Measurements from ENCODE around the gene FABP7. TPM values are rescaled to one million over a fixed set of nuclear protein-coding genes. Genes with fewer than 3 reads are reported as not detected.

The FABP7 gene
- total and polyA plus RNA-seq, 2 of the 13 experiments (the other 11 are each of a cell fraction or from before 2014, with no cell fraction given), result not detected

DNA sequence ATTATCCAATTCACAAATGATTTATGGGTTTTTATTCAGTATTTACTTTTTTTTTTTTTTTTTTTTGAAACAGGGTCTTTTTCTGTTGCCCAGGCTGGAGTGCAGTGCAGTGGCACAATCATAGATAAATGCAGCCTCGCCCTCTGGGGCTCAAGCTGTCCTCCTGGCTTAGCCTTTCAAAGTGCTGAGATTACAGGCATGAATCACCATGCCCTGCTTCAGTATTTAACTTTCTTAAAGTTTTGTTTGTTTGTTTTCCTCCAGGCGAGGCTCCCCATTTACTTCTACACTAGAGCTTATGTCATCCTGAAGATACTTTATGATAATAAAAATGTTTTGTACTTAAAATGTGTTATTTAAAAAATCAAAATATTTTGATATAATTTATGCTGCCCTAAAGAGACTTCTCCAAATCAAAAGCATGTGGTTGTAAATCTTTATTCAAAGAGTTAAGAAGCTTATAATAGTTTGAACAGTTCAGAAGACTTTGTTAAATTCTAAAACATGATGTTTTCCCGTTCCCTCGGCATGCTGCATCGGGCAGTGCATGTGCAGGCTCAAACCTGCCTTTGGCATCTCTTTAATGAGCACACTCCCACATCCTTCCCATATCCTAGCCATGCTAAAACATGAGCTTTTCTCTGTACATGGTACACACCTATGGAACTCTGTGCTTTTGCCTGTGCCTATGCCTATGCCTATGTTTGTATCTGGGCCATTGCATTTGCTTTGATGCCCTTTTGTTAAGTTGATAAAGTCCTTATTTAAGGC lies 20.6 kb downstream of the FABP7 start:
- H2AFZ ChIP-seq (ENCODE audit: low read length), result no peak overlapping the region
- WGBS (ENCODE audit: low lambda C conversion rate), result 88% methylated on average over 5 of the region's 5 CpGs
- H3K9me3 ChIP-seq (ENCODE audit: low read length), result no peaks in the 10 kb centered on the region
- no peaks in the 10 kb centered on the region for H3K36me3 ChIP-seq (replicated peaks in 1 of 2; ENCODE audit: control insufficient read depth in 1 of 2, insufficient read depth in 2 of 2, low read length in 2 of 2)
- no peak for DNase-seq (ENCODE audit: low spot score)
- H3K4me2 ChIP-seq (ENCODE audit: low read depth, low read length), result no peak overlapping the region
- intact Hi-C loops (cut with micrococcal nuclease; ENCODE audit: unreplicated experiment), result no loop called here
- H3K9ac ChIP-seq (ENCODE audit: insufficient read depth, low read depth, low read length), result no peak overlapping the region
- H4K20me1 ChIP-seq (ENCODE audit: insufficient read depth, low read length), result no peaks in the 10 kb centered on the region
- ChIA-PET CTCF (ENCODE audit: low intra/inter-chr PET ratio, low total read pairs) (no interaction called here), POLR2A (interaction anchor here (5.9 kb wide), 1 partner anchor 10 kb away, joined by 177 read pairs; the partner anchor contains the start of gene SMPDL3A)
- H3K27ac ChIP-seq (ENCODE audit: extremely low read length, insufficient read depth, low read length), result no peak overlapping the region
- no peak for FAIRE-seq
- H3K4me3 ChIP-seq (replicated peaks in 1 of 3; ENCODE audit: insufficient read depth in 1 of 3, low read depth in 2 of 3, low read length in 3 of 3), result no peak overlapping the region
- ATAC-seq, result no peak
- BruUV-seq (replicated peaks), result no TSS peak
- H3K79me2 ChIP-seq (ENCODE audit: insufficient read depth, low read length), result no peaks in the 10 kb centered on the region
- peaks cover 54% of the 10 kb centered on the region for H3K4me1 ChIP-seq (ENCODE audit: insufficient read depth, low read length)
- in situ Hi-C loops (cut with HindIII; ENCODE audit: extremely low pct_ligation_motif_present, low pct_unique_long_range_greater_than_20kb), result no loop called here
- no peaks in the 10 kb centered on the region for H3K27me3 ChIP-seq (ENCODE audit: control insufficient read depth in 1 of 2, insufficient read depth in 2 of 2, low read length in 2 of 2)
- TF ChIP-seq, protein P1, sequence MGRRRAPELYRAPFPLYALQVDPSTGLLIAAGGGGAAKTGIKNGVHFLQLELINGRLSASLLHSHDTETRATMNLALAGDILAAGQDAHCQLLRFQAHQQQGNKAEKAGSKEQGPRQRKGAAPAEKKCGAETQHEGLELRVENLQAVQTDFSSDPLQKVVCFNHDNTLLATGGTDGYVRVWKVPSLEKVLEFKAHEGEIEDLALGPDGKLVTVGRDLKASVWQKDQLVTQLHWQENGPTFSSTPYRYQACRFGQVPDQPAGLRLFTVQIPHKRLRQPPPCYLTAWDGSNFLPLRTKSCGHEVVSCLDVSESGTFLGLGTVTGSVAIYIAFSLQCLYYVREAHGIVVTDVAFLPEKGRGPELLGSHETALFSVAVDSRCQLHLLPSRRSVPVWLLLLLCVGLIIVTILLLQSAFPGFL (CRISPR knock-in tag; IDR thresholded peaks at IDR 0.05), result no peak
- TF ChIP-seq EP300 (IDR thresholded peaks at IDR 0.05; ENCODE audit: low read depth in 2 of 2, low read length in 2 of 2), result peak in 1 of 2 experiments; percentile 28; a peak in 1 of 4 replicates
- TF ChIP-seq EP300 (CRISPR knock-in tag; IDR thresholded peaks at IDR 0.05; ENCODE audit: borderline replicate concordance), result no peak
- TF ChIP-seq GTF2F1 (IDR thresholded peaks at IDR 0.05; ENCODE audit: low read length), result no peak
- TF ChIP-seq ZFX (CRISPR knock-in tag; IDR thresholded peaks at IDR 0.05; ENCODE audit: low read depth), result no peak
- no peak for TF ChIP-seq ZSCAN9 (CRISPR knock-in tag; IDR thresholded peaks at IDR 0.05; ENCODE audit: borderline replicate concordance)
- TF ChIP-seq, protein P2, sequence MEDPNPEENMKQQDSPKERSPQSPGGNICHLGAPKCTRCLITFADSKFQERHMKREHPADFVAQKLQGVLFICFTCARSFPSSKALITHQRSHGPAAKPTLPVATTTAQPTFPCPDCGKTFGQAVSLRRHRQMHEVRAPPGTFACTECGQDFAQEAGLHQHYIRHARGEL (CRISPR knock-in tag; IDR thresholded peaks at IDR 0.05), result no peak
- TF ChIP-seq, protein P3, sequence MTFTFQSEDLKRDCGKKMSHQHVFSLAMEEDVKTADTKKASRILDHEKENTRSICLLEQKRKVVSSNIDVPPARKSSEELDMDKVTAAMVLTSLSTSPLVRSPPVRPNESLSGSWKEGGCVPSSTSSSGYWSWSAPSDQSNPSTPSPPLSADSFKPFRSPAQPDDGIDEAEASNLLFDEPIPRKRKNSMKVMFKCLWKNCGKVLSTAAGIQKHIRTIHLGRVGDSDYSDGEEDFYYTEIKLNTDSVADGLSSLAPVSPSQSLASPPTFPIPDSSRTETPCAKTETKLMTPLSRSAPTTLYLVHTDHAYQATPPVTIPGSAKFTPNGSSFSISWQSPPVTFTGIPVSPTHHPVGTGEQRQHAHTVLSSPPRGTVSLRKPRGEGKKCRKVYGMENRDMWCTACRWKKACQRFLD (CRISPR knock-in tag; IDR thresholded peaks at IDR 0.05; ENCODE audit: borderline replicate concordance), result no peak
- no peak for TF ChIP-seq ZNF547 (CRISPR knock-in tag; IDR thresholded peaks at IDR 0.05)
- TF ChIP-seq ELF1 (CRISPR knock-in tag; IDR thresholded peaks at IDR 0.05), result no peak
- TF ChIP-seq, protein P4, sequence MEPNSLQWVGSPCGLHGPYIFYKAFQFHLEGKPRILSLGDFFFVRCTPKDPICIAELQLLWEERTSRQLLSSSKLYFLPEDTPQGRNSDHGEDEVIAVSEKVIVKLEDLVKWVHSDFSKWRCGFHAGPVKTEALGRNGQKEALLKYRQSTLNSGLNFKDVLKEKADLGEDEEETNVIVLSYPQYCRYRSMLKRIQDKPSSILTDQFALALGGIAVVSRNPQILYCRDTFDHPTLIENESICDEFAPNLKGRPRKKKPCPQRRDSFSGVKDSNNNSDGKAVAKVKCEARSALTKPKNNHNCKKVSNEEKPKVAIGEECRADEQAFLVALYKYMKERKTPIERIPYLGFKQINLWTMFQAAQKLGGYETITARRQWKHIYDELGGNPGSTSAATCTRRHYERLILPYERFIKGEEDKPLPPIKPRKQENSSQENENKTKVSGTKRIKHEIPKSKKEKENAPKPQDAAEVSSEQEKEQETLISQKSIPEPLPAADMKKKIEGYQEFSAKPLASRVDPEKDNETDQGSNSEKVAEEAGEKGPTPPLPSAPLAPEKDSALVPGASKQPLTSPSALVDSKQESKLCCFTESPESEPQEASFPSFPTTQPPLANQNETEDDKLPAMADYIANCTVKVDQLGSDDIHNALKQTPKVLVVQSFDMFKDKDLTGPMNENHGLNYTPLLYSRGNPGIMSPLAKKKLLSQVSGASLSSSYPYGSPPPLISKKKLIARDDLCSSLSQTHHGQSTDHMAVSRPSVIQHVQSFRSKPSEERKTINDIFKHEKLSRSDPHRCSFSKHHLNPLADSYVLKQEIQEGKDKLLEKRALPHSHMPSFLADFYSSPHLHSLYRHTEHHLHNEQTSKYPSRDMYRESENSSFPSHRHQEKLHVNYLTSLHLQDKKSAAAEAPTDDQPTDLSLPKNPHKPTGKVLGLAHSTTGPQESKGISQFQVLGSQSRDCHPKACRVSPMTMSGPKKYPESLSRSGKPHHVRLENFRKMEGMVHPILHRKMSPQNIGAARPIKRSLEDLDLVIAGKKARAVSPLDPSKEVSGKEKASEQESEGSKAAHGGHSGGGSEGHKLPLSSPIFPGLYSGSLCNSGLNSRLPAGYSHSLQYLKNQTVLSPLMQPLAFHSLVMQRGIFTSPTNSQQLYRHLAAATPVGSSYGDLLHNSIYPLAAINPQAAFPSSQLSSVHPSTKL (CRISPR knock-in tag; IDR thresholded peaks at IDR 0.05), result no peak
- TF ChIP-seq EED (CRISPR knock-in tag; IDR thresholded peaks at IDR 0.05), result no peak
- TF ChIP-seq FOSL2 (CRISPR knock-in tag; IDR thresholded peaks at IDR 0.05), result peak; percentile 56
- no peak for TF ChIP-seq SRF (IDR thresholded peaks at IDR 0.05; ENCODE audit: low read depth, low read length)
- TF ChIP-seq ZNF124 (CRISPR knock-in tag; IDR thresholded peaks at IDR 0.05), result no peak
- no peak for TF ChIP-seq TEAD3 (CRISPR knock-in tag; optimal IDR thresholded peaks at IDR 0.05; ENCODE audit: borderline replicate concordance)
- no peak for TF ChIP-seq ZNF776 (CRISPR knock-in tag; IDR thresholded peaks at IDR 0.05)
- no peak for TF ChIP-seq NFRKB (IDR thresholded peaks at IDR 0.05)
- no peak for TF ChIP-seq ZBTB42 (CRISPR knock-in tag; IDR thresholded peaks at IDR 0.05)
- TF ChIP-seq, protein P5, sequence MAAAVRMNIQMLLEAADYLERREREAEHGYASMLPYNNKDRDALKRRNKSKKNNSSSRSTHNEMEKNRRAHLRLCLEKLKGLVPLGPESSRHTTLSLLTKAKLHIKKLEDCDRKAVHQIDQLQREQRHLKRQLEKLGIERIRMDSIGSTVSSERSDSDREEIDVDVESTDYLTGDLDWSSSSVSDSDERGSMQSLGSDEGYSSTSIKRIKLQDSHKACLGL (CRISPR knock-in tag; IDR thresholded peaks at IDR 0.05), result no peak
